ENCODE results near the gene KRTAP10-3. TPM values are rescaled to one million over a fixed set of nuclear protein-coding genes. Genes with fewer than 3 reads are reported as not detected.

KRTAP10-3 gene
- total RNA-seq, 1 experiment from 2014 or later, result not detected

DNA sequence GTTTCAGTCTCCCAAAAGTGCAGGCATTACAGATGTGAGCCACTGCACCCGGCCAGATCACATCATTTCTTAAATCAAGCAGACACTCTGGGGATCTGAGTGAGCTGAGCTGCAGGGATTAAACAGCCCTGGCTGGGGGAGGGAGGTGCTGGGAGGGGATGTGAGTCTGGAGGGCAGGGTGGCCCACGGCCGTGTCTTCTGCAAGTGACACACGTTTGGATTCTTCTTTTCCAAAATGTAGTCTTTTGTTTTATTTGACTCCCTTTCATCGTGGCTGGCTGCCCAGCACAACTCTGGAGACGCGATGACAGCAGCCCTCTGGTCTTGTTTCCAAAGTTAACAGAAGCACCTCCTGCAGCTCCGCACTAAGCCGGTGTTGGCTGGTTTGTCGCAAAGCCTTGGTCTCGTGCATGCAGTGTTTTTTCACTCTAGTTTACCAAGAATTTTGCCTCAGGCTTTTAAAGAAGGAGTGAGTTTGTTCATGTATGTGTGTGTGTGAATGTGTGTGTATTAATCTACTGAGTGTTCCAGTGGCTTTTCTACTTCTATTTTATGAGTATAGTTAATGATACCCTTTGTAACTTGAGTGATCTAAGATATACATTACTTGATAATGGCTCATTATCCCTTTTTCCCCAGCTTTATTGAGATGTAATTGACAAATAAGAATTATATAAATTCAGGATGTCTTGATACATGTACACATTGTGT, 24.6 kb upstream of the KRTAP10-3 start (continued):
- TF ChIP-seq, protein P1, sequence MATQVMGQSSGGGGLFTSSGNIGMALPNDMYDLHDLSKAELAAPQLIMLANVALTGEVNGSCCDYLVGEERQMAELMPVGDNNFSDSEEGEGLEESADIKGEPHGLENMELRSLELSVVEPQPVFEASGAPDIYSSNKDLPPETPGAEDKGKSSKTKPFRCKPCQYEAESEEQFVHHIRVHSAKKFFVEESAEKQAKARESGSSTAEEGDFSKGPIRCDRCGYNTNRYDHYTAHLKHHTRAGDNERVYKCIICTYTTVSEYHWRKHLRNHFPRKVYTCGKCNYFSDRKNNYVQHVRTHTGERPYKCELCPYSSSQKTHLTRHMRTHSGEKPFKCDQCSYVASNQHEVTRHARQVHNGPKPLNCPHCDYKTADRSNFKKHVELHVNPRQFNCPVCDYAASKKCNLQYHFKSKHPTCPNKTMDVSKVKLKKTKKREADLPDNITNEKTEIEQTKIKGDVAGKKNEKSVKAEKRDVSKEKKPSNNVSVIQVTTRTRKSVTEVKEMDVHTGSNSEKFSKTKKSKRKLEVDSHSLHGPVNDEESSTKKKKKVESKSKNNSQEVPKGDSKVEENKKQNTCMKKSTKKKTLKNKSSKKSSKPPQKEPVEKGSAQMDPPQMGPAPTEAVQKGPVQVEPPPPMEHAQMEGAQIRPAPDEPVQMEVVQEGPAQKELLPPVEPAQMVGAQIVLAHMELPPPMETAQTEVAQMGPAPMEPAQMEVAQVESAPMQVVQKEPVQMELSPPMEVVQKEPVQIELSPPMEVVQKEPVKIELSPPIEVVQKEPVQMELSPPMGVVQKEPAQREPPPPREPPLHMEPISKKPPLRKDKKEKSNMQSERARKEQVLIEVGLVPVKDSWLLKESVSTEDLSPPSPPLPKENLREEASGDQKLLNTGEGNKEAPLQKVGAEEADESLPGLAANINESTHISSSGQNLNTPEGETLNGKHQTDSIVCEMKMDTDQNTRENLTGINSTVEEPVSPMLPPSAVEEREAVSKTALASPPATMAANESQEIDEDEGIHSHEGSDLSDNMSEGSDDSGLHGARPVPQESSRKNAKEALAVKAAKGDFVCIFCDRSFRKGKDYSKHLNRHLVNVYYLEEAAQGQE (IDR thresholded peaks at IDR 0.05; ENCODE audit: low read depth), result no peak
- no peak for TF ChIP-seq ZFX (IDR thresholded peaks at IDR 0.05)
- no peak for TF ChIP-seq CEBPB (IDR thresholded peaks at IDR 0.05; ENCODE audit: low read depth)
- TF ChIP-seq, protein P2, sequence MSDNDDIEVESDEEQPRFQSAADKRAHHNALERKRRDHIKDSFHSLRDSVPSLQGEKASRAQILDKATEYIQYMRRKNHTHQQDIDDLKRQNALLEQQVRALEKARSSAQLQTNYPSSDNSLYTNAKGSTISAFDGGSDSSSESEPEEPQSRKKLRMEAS (IDR thresholded peaks at IDR 0.05), result no peak
- TF ChIP-seq SRF (IDR thresholded peaks at IDR 0.05; ENCODE audit: low read depth), result no peak
- TF ChIP-seq JUND (IDR thresholded peaks at IDR 0.05), result no peak
- no peak for TF ChIP-seq EGR1 (IDR thresholded peaks at IDR 0.05; ENCODE audit: low read depth)
- no peak for TF ChIP-seq EZH2phosphoT487 (IDR thresholded peaks at IDR 0.05; ENCODE audit: borderline replicate concordance)
- TF ChIP-seq SIN3A (IDR thresholded peaks at IDR 0.05; ENCODE audit: low read depth), result no peak
- TF ChIP-seq YY1 (IDR thresholded peaks at IDR 0.05; ENCODE audit: extremely low read depth, insufficient replicate concordance, low read depth, low read length), result no peak

DNA sequence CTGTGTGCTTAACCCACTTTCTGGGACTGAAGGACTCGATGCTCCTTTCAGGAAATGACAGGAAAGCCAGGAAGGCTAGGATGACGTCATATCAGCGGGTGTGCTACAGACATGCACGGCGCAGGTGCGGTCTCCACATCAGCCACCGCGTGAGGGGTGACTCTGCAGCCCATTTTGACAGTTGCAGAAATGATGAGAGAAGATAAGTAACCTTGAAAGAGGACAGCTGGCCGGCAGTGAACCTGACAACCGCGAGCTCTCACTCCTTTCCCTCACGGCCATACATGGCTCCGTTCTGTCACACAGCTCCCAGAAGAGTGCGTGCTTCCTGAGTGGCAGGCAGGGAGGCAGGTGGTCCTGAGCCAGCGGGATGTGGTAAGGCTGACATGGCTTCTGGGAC, 23.5 kb upstream of the KRTAP10-3 start:
- BruUV-seq (replicated peaks), result no TSS peak
- POLR2A ChIA-PET, result no interaction called here
- intact Hi-C loops (cut with micrococcal nuclease), result no loop called here

More for the DNA sequence above, 23.5 kb upstream of the KRTAP10-3 start:
- TF ChIP-seq ZNF274 (IDR thresholded peaks at IDR 0.05; ENCODE audit: low read depth, low read length), result no peak
- TF ChIP-seq, protein P2 (IDR thresholded peaks at IDR 0.05), result no peak
- no peak for TF ChIP-seq SP1 (IDR thresholded peaks at IDR 0.05; ENCODE audit: low read depth)
- TF ChIP-seq CEBPB (IDR thresholded peaks at IDR 0.05; ENCODE audit: low read depth), result no peak
- TF ChIP-seq SRF (IDR thresholded peaks at IDR 0.05; ENCODE audit: low read depth), result no peak
- TF ChIP-seq EGR1 (IDR thresholded peaks at IDR 0.05; ENCODE audit: low read depth), result no peak
- no peak for TF ChIP-seq ZFX (IDR thresholded peaks at IDR 0.05)
- no peak for TF ChIP-seq POLR2A (IDR thresholded peaks at IDR 0.05; ENCODE audit: borderline replicate concordance, extremely low read depth, insufficient read depth, insufficient read length)
- Histone ChIP-seq H3K4me3 (replicated peaks in 1 of 2; ENCODE audit: low read depth in 1 of 2, low read length in 2 of 2) (no peak overlapping the region), H3K9ac (ENCODE audit: low read length) (no peak overlapping the region), H3K36me3 (ENCODE audit: control insufficient read depth in 1 of 2, insufficient read depth in 2 of 2, low read length in 2 of 2) (no peaks in the 10 kb centered on the region), H3K79me2 (ENCODE audit: insufficient read depth, low read length) (no peaks in the 10 kb centered on the region), H4K20me1 (ENCODE audit: insufficient read depth) (no peaks in the 10 kb centered on the region), H2AFZ (ENCODE audit: low read depth, low read length, poor library complexity, severe bottlenecking) (no peak overlapping the region), H3K27me3 (ENCODE audit: insufficient read depth, low read length) (peaks cover 25% of the 10 kb centered on the region), H3K4me1 (ENCODE audit: control insufficient read depth in 1 of 2, insufficient read depth in 2 of 2, low read length in 2 of 2) (no peaks in the 10 kb centered on the region), H3K9me3 (ENCODE audit: control insufficient read depth in 1 of 2, insufficient read depth in 1 of 2, low read depth in 1 of 2, low read length in 2 of 2) (no peaks in the 10 kb centered on the region; a peak in 2 of 4 replicates), H3K27ac (ENCODE audit: low read depth, low read length) (no peak overlapping the region), H3K9me2 (ENCODE audit: insufficient read depth) (no peaks in the 10 kb centered on the region), H3K4me2 (ENCODE audit: low read length) (no peak overlapping the region)
- CTCF ChIA-PET, result no interaction called here
- no peak for ATAC-seq
- RAD21 ChIA-PET (ENCODE audit: low non-redundant PET in 1 of 2, low total read pairs in 2 of 2, uncharacterized antibody in 2 of 2, unreplicated experiment in 2 of 2), result no interaction called here
- no peak for DNase-seq (ENCODE audit: low read depth, low spot score)
